ENCODE data around the gene PAFAH1B2. TPM values are rescaled to one million over a fixed set of nuclear protein-coding genes. Genes with fewer than 3 reads are reported as not detected.
A peak's percentile ranks its signal among the peaks of the same experiment; 100 is the strongest.

The PAFAH1B2 gene
- total and polyA plus RNA-seq, 10 of the 15 experiments (the other 5 are each of a cell fraction or from before 2014, with no cell fraction given), result 17.6 to 64.8 (median 47.6) TPM

DNA sequence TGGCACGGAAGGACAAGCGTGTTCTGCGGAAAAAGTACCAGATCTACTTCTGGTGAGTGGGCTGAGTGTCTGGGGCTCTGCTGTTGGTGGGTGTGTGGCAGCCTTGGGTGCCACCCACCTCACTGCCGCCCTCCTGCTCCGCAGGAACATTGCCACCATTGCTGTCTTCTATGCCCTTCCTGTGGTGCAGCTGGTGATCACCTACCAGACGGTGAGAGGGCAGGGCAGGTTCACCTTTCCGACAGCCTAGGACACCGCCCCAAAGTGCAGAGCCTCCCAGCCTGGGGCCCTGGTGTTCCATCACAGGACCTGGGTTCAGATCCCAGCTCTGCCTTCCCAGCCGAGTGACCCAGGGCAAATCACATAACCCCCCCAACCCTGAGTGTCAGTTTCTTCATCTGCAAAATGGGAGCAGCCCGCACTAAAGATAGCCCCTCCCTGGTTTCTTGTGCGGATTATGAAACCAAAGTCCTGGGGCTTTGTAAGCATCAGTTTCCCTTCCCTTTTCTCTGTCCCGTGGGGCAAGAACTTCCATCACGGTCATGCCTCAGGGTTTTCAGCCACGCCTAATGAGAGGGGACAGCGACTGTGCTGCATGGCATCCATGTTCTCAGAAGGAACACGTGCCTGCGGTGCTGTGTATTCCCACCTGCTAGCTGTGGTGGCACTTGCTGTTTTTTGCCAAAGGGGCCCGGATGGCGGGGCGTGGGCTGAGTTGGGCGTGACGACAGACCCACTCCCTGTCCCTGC lies 45.3 kb downstream of the PAFAH1B2 start (continued):
- TF ChIP-seq RUNX3 (IDR thresholded peaks at IDR 0.05; ENCODE audit: low read length) (0 out of 2 replicates have a peak, but pooled peaks have one; percentile 37), BHLHE40 (IDR thresholded peaks at IDR 0.05; ENCODE audit: borderline replicate concordance in 1 of 2, low read depth in 2 of 2, low read length in 1 of 2) (peak; percentile 95 to 96), ZNF622 (IDR thresholded peaks at IDR 0.05) (no peak), FOXM1 (IDR thresholded peaks at IDR 0.05; ENCODE audit: low read depth, low read length) (no peak), JUND (IDR thresholded peaks at IDR 0.05; ENCODE audit: low read depth, low read length) (no peak), CBX5 (IDR thresholded peaks at IDR 0.05; ENCODE audit: low read depth) (no peak), NBN (IDR thresholded peaks at IDR 0.05) (no peak), MEF2A (IDR thresholded peaks at IDR 0.05; ENCODE audit: insufficient read depth, low read depth, low read length) (no peak), TAF1 (IDR thresholded peaks at IDR 0.05; ENCODE audit: borderline replicate concordance, low read depth, low read length) (no peak), ZNF274 (IDR thresholded peaks at IDR 0.05; ENCODE audit: insufficient read depth, insufficient read length) (no peak), MEF2B (IDR thresholded peaks at IDR 0.05; ENCODE audit: partially characterized antibody, poor library complexity, severe bottlenecking) (peak; percentile 89), HDGF (IDR thresholded peaks at IDR 0.05) (no peak), CREM (IDR thresholded peaks at IDR 0.05; ENCODE audit: low read depth) (0 out of 2 replicates have a peak, but pooled peaks have one; percentile 21), YY1 (IDR thresholded peaks at IDR 0.05; ENCODE audit: low read depth, low read length) (peak; percentile 66), BRCA1 (IDR thresholded peaks at IDR 0.05; ENCODE audit: low read depth, low read length) (no peak), IRF4 (IDR thresholded peaks at IDR 0.05; ENCODE audit: low read depth, low read length) (peak; percentile 14; the same call in 1 of the 2 replicates), MTA2 (IDR thresholded peaks at IDR 0.05; ENCODE audit: low read depth) (peak; percentile 82; the same call in 1 of the 2 replicates), GABPA (IDR thresholded peaks at IDR 0.05; ENCODE audit: low read depth) (no peak), NR2C2 (IDR thresholded peaks at IDR 0.05; ENCODE audit: borderline replicate concordance, control insufficient read depth, insufficient read length, low read depth) (no peak), CREB1 (IDR thresholded peaks at IDR 0.05; ENCODE audit: low read depth) (no peak), NFXL1 (IDR thresholded peaks at IDR 0.05; ENCODE audit: borderline replicate concordance) (no peak), ZNF217 (IDR thresholded peaks at IDR 0.05) (peak; percentile 94), YBX1 (IDR thresholded peaks at IDR 0.05) (no peak), FOS (IDR thresholded peaks at IDR 0.05; ENCODE audit: borderline replicate concordance, extremely low read depth, insufficient read length) (no peak)
- TF ChIP-seq, protein P1, sequence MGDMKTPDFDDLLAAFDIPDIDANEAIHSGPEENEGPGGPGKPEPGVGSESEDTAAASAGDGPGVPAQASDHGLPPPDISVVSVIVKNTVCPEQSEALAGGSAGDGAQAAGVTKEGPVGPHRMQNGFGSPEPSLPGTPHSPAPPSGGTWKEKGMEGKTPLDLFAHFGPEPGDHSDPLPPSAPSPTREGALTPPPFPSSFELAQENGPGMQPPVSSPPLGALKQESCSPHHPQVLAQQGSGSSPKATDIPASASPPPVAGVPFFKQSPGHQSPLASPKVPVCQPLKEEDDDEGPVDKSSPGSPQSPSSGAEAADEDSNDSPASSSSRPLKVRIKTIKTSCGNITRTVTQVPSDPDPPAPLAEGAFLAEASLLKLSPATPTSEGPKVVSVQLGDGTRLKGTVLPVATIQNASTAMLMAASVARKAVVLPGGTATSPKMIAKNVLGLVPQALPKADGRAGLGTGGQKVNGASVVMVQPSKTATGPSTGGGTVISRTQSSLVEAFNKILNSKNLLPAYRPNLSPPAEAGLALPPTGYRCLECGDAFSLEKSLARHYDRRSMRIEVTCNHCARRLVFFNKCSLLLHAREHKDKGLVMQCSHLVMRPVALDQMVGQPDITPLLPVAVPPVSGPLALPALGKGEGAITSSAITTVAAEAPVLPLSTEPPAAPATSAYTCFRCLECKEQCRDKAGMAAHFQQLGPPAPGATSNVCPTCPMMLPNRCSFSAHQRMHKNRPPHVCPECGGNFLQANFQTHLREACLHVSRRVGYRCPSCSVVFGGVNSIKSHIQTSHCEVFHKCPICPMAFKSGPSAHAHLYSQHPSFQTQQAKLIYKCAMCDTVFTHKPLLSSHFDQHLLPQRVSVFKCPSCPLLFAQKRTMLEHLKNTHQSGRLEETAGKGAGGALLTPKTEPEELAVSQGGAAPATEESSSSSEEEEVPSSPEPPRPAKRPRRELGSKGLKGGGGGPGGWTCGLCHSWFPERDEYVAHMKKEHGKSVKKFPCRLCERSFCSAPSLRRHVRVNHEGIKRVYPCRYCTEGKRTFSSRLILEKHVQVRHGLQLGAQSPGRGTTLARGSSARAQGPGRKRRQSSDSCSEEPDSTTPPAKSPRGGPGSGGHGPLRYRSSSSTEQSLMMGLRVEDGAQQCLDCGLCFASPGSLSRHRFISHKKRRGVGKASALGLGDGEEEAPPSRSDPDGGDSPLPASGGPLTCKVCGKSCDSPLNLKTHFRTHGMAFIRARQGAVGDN (IDR thresholded peaks at IDR 0.05), result peak; percentile 80
- TF ChIP-seq, protein P2, sequence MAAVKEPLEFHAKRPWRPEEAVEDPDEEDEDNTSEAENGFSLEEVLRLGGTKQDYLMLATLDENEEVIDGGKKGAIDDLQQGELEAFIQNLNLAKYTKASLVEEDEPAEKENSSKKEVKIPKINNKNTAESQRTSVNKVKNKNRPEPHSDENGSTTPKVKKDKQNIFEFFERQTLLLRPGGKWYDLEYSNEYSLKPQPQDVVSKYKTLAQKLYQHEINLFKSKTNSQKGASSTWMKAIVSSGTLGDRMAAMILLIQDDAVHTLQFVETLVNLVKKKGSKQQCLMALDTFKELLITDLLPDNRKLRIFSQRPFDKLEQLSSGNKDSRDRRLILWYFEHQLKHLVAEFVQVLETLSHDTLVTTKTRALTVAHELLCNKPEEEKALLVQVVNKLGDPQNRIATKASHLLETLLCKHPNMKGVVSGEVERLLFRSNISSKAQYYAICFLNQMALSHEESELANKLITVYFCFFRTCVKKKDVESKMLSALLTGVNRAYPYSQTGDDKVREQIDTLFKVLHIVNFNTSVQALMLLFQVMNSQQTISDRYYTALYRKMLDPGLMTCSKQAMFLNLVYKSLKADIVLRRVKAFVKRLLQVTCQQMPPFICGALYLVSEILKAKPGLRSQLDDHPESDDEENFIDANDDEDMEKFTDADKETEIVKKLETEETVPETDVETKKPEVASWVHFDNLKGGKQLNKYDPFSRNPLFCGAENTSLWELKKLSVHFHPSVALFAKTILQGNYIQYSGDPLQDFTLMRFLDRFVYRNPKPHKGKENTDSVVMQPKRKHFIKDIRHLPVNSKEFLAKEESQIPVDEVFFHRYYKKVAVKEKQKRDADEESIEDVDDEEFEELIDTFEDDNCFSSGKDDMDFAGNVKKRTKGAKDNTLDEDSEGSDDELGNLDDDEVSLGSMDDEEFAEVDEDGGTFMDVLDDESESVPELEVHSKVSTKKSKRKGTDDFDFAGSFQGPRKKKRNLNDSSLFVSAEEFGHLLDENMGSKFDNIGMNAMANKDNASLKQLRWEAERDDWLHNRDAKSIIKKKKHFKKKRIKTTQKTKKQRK (IDR thresholded peaks at IDR 0.05; ENCODE audit: low read depth, low read length), result no peak
